B cell (primary cell): ENCODE measurements around the gene HBG2. TPM values are rescaled to one million over a fixed set of nuclear protein-coding genes. Genes with fewer than 3 reads are reported as not detected.

ENCODE experiments used
- ATAC-seq: fragments of 200-7000 bp; cut with Tn5 transposase; one replicate; pipeline ENCODE4 v1.10.0; 2021; ENCODE audit warnings: low read depth, mild to moderate bottlenecking, moderate number of reproducible peaks, moderate library complexity
- CTCF ChIA-PET: fragments of 350-600 bp; sonication (Branson Sonifier 250); formaldehyde crosslinking; loops from one replicate; lab custom pipeline; 2021; ENCODE audit warnings: antibody characterized with exemption, inconsistent platforms; lab: Charles Lee
- POLR2A ChIA-PET: fragments of 350-600 bp; sonication (Branson Sonifier 250); formaldehyde crosslinking; loops from one replicate; lab custom pipeline; 2021; ENCODE audit warnings: antibody characterized with exemption; lab: Charles Lee
- DNase-seq: peaks from one replicate; pipeline ENCODE4 v3.0.0; 2013
- H2AFZ ChIP-seq: 2 replicates; pipeline ENCODE4 v1.6.1; 2012; ENCODE audit warnings: mild to moderate bottlenecking, low read depth, low read length; ENCODE audit not compliant: insufficient read depth, poor library complexity, severe bottlenecking
- H3K27ac ChIP-seq, 2 donors: 1 replicate in 1 of 2; 2 replicates in 1 of 2; pipeline ENCODE4 v1.5.1; 2012 to 2013; ENCODE audit warnings: low read length in 2 of 2, mild to moderate bottlenecking in 2 of 2, moderate library complexity in 1 of 2
- H3K27me3 ChIP-seq, 4 experiments: fragments of 200-600 bp in 1 of 4; sonication (generic) in 1 of 4; replicated peaks in 1 of 4; 1 replicate in 2 of 4; 2 replicates in 2 of 4; pipeline versions ENCODE4 v1.6.1 to v1.7.0; 2013 to 2016; ENCODE audit warnings: low read length in 3 of 4, mild to moderate bottlenecking in 2 of 4, mixed read lengths in 1 of 4, moderate library complexity in 1 of 4; ENCODE audit not compliant: insufficient read depth in 4 of 4, control insufficient read depth in 3 of 4; ENCODE audit errors: control extremely low read depth in 1 of 4
- H3K36me3 ChIP-seq, 2 experiments: replicated peaks in 1 of 2; 1 replicate in 1 of 2; 2 replicates in 1 of 2; pipeline versions ENCODE4 v1.6.1 to v1.7.1; 2013; ENCODE audit warnings: low read length in 1 of 2; ENCODE audit not compliant: insufficient read depth in 2 of 2, control insufficient read depth in 1 of 2; ENCODE audit errors: control extremely low read depth in 1 of 2, extremely low read depth in 1 of 2
- H3K4me1 ChIP-seq, 2 donors: fragments of 200-600 bp in 1 of 2; sonication (generic) in 1 of 2; 1 replicate in 1 of 2; 2 replicates in 1 of 2; pipeline versions ENCODE4 v1.5.1 to v1.6.1; 2013 to 2017; ENCODE audit warnings: low read length in 2 of 2; ENCODE audit not compliant: control insufficient read depth in 2 of 2, insufficient read depth in 2 of 2
- H3K4me2 ChIP-seq: replicated peaks from 2 replicates; pipeline ENCODE3; 2012; ENCODE audit warnings: mild to moderate bottlenecking, low read depth, low read length; ENCODE audit not compliant: poor library complexity, severe bottlenecking
- H3K4me3 ChIP-seq, 5 experiments: fragments of 200-600 bp in 1 of 5; sonication (generic) in 1 of 5; 1 replicate in 3 of 5; 2 replicates in 2 of 5; pipeline versions ENCODE4 v1.5.1 to v1.7.0; 2011 to 2016; ENCODE audit warnings: low read length in 4 of 5, mild to moderate bottlenecking in 4 of 5, low read depth in 2 of 5, control low read depth in 1 of 5, moderate library complexity in 1 of 5; ENCODE audit not compliant: insufficient read depth in 1 of 5; ENCODE audit errors: control extremely low read depth in 1 of 5, extremely low read depth in 1 of 5
- H3K79me2 ChIP-seq: fragments of 200-600 bp; sonication (generic); one replicate; pipeline ENCODE4 v1.6.0; 2016; ENCODE audit warnings: low read length; ENCODE audit not compliant: control insufficient read depth, insufficient read depth
- H3K9ac ChIP-seq: fragments of 200-600 bp; sonication (generic); 2 replicates; pipeline ENCODE4 v1.6.1; 2017; ENCODE audit warnings: mild to moderate bottlenecking, low read length, moderate library complexity
- H3K9me3 ChIP-seq, 3 donors: one replicate each; pipeline versions ENCODE4 v1.6.1 to v1.7.1; 2013; ENCODE audit warnings: low read length in 2 of 3; ENCODE audit not compliant: control insufficient read depth in 2 of 3, insufficient read depth in 1 of 3; ENCODE audit errors: control extremely low read depth in 1 of 3
- H4K20me1 ChIP-seq: 2 replicates; pipeline ENCODE4 v1.6.0; 2012; ENCODE audit warnings: mild to moderate bottlenecking, low read length; ENCODE audit not compliant: insufficient read depth, control insufficient read depth, poor library complexity, severe bottlenecking
- H3K27ac Mint-ChIP-seq: one replicate; pipeline ENCODE4 v1.8.0; 2021; ENCODE audit warnings: mixed read lengths
- H3K27me3 Mint-ChIP-seq: one replicate; pipeline ENCODE4 v1.8.0; 2021; ENCODE audit warnings: mixed read lengths
- H3K4me1 Mint-ChIP-seq: one replicate; pipeline ENCODE4 v1.8.0; 2021; ENCODE audit warnings: mixed read lengths
- H3K4me3 Mint-ChIP-seq: one replicate; pipeline ENCODE4 v1.8.0; 2021; ENCODE audit warnings: mixed read lengths
- H3K9me3 Mint-ChIP-seq: one replicate; pipeline ENCODE4 v1.8.0; 2022; ENCODE audit warnings: mixed read lengths; ENCODE audit not compliant: insufficient read depth
- EZH2 ChIP-seq: IDR thresholded peaks from 2 replicates; pipeline ENCODE4 v1.6.1; 2012; ENCODE audit warnings: borderline replicate concordance, low read depth, mild to moderate bottlenecking, moderate library complexity, low read length; ENCODE audit not compliant: insufficient read depth, poor library complexity, severe bottlenecking
- WGBS: methylation state at CpG from one replicate; pipeline ENCODE4 v1.1.5; 2013; ENCODE audit warnings: missing lambda C conversion rate; ENCODE audit not compliant: insufficient coverage; 5-methylcytosine and 5-hydroxymethylcytosine counted together
- intact Hi-C: fragments of 100-400 bp; cut with micrococcal nuclease; formaldehyde crosslinking; loops from one replicate; pipeline ENCODE4 v1.10.0; 2022
- polyA plus RNA-seq: library from polyadenylated mRNA; depleted of rRNA; stranded (reverse); fragments of >200 nt; gene quantifications from 2 replicates; pipeline ENCODE4 v1.2.3, GENCODE V29; 2012
- total RNA-seq, 2 donors: library from RNA; stranded (reverse); fragments of 120-200 nt in 1 of 2; gene quantifications; 1 replicate in 1 of 2; 2 replicates in 1 of 2; pipeline versions ENCODE4 v1.2.3 to v1.2.4, GENCODE V29; 2013 to 2022
- TF ChIP-seq, protein P1 (sequence below): fragments of 200-600 bp; IDR thresholded peaks from one replicate; pipeline ENCODE4 v1.8.0; 2022; ENCODE audit warnings: antibody characterized with exemption, mild to moderate bottlenecking

The HBG2 gene
- total and polyA plus RNA-seq, 2 donors (not counting 1 experiment from before 2014, with no cell fraction given), result not detected

DNA sequence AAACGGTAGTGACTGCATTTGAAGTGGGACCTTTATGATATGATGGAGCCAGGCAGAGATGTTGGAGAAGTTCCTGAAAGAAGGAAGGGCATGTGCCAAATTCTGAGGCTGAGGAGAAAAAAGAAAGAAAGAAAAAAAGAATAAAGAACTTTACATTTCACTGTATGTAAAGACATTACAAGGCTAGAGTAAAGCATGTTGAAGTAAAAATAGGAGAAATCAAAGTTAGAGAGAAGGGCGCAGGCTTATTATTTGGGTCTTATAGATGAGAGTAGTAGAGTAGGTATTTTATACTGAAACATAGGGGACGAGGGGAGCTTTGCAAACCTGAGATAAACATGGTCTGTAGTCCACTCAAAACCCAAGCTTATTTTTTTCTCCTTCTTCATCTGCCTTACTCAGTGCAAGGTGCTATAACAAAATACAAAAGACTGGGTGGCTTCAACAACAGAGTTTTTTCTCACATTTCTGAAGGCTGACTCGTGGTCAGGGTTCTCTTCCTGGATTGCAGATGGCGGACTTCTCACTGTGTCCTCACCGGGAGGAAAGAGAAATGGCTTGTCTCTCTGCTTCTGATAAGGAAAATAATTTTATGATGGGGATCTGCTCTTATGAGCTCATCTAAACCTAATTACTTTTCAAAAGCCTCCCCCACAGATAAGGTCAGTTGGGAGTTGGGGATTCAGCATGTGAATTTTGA is 7.7 kb downstream of the HBG2 start:
- no peaks in the 10 kb centered on the region for H3K36me3 ChIP-seq
- ATAC-seq (no peak), DNase-seq (no peak)
- Mint-ChIP-seq H3K4me1 (no peaks in the 10 kb centered on the region), H3K27me3 (peaks cover 17% of the 10 kb centered on the region), H3K4me3 (no peak overlapping the region), H3K9me3 (no peaks in the 10 kb centered on the region), H3K27ac (no peak overlapping the region)
- whole genome bisulfite sequencing, result 50% methylated on average over 1 of the region's 6 CpGs
- no peaks in the 10 kb centered on the region for H3K4me1 ChIP-seq
- H3K27me3 ChIP-seq, result no peaks in the 10 kb centered on the region
- ChIA-PET CTCF (no interaction called here), POLR2A (no interaction called here)
- H3K4me2 ChIP-seq, result no peak overlapping the region
- H3K9me3 ChIP-seq, result no peaks in the 10 kb centered on the region
- H3K79me2 ChIP-seq, result no peaks in the 10 kb centered on the region
- no peak for TF ChIP-seq EZH2
- TF ChIP-seq, protein P1, sequence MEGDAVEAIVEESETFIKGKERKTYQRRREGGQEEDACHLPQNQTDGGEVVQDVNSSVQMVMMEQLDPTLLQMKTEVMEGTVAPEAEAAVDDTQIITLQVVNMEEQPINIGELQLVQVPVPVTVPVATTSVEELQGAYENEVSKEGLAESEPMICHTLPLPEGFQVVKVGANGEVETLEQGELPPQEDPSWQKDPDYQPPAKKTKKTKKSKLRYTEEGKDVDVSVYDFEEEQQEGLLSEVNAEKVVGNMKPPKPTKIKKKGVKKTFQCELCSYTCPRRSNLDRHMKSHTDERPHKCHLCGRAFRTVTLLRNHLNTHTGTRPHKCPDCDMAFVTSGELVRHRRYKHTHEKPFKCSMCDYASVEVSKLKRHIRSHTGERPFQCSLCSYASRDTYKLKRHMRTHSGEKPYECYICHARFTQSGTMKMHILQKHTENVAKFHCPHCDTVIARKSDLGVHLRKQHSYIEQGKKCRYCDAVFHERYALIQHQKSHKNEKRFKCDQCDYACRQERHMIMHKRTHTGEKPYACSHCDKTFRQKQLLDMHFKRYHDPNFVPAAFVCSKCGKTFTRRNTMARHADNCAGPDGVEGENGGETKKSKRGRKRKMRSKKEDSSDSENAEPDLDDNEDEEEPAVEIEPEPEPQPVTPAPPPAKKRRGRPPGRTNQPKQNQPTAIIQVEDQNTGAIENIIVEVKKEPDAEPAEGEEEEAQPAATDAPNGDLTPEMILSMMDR, result no peak
- no peak overlapping the region for H2AFZ ChIP-seq
- intact Hi-C loops, result no loop called here
- H3K4me3 ChIP-seq, result no peak overlapping the region
- no peak overlapping the region for H3K27ac ChIP-seq
- H4K20me1 ChIP-seq, result no peaks in the 10 kb centered on the region
- no peak overlapping the region for H3K9ac ChIP-seq

DNA sequence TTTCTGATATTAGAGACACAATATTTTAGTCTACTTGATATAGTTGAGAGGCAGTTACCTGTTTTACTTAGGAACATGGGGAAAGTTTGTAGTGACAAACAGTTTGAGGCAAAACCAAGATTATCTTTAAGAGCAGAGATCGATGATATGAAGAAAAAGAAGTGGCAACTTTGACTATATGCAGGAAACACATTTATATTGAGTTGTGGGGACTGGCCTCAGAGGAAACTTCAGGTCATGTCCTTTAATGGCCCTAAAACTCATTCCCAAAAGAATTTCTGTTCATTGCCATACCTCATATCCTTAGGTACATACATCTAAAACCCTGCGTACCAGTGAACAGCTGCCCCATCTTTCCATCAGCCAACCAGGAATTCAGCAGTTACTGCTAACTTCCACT is 9.4 kb downstream of the HBG2 start:
- Histone ChIP-seq H4K20me1 (no peaks in the 10 kb centered on the region), H2AFZ (no peak overlapping the region), H3K36me3 (no peaks in the 10 kb centered on the region), H3K9ac (no peak overlapping the region), H3K4me2 (no peak overlapping the region), H3K79me2 (no peaks in the 10 kb centered on the region), H3K4me3 (no peak overlapping the region), H3K4me1 (no peaks in the 10 kb centered on the region), H3K9me3 (no peaks in the 10 kb centered on the region), H3K27ac (no peak overlapping the region), H3K27me3 (no peaks in the 10 kb centered on the region)
- TF ChIP-seq EZH2, result no peak
- TF ChIP-seq, protein P1, result no peak
- Mint-ChIP-seq H3K4me3 (no peak overlapping the region), H3K9me3 (no peaks in the 10 kb centered on the region), H3K27me3 (peaks cover 17% of the 10 kb centered on the region), H3K27ac (no peak overlapping the region), H3K4me1 (no peaks in the 10 kb centered on the region)
- intact Hi-C loops, result no loop called here
- ChIA-PET POLR2A (no interaction called here), CTCF (no interaction called here)
- DNase-seq, result no peak
- ATAC-seq, result no peak
- no CpG with 5 or more reads among the region's 2 CpGs for WGBS
